ENCODE results near the gene SLAMF8. TPM values are rescaled to one million over a fixed set of nuclear protein-coding genes. Genes with fewer than 3 reads are reported as not detected.

SLAMF8 gene
- total RNA-seq, 1 experiment from 2014 or later, result not detected

DNA sequence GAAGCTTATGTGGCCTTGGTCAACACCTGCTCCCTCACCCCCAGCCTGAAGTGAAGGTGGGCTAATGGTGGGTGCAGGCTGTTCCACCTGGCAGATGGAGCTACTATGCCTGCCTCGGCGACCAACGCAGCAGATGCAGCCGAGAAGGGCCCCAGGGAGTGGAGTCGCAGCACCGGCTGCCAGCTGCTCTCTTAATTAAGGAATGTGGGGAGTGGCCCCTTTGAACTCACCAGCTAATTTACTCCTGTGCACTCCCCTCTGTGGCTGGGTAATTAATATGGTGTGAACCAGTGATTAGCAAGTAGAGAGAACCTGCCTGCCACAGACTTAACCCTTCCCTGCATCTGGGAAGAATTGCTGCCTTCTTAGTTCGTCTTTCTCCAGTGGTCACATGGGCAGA is 3.3 kb upstream of the SLAMF8 start:
- Histone ChIP-seq H2BK20ac (ENCODE audit: low read depth, low read length, poor library complexity, severe bottlenecking) (no peak overlapping the region), H2BK5ac (ENCODE audit: insufficient read length, low read length) (no peak overlapping the region), H3K23ac (ENCODE audit: insufficient read length, low read depth, low read length) (no peak overlapping the region), H4K20me1 (ENCODE audit: control insufficient read depth, insufficient read depth, insufficient read length) (no peaks in the 10 kb centered on the region), H3K79me2 (ENCODE audit: insufficient read depth, low read length) (no peaks in the 10 kb centered on the region), H3K9ac (ENCODE audit: extremely low read depth, insufficient read length, low read length) (no peak overlapping the region), H2BK12ac (ENCODE audit: insufficient read length, low read depth, low read length) (no peak overlapping the region), H3K4me2 (ENCODE audit: insufficient read depth, insufficient read length, low read length) (no peak overlapping the region), H3K56ac (ENCODE audit: insufficient read length, low read depth, low read length) (no peak overlapping the region), H3K14ac (ENCODE audit: insufficient read depth, low read length) (no peak overlapping the region; the same call in 1 of the 2 replicates), H4K5ac (ENCODE audit: insufficient read length, low read depth, low read length) (no peak overlapping the region), H4K8ac (replicated peaks; ENCODE audit: insufficient read length, low read depth, low read length) (no peak overlapping the region), H3T11ph (ENCODE audit: low read length) (no peak overlapping the region), H3K27me3 (ENCODE audit: insufficient read depth, low read length) (no peaks in the 10 kb centered on the region), H2BK120ac (ENCODE audit: low read depth, low read length, poor library complexity, severe bottlenecking) (no peak overlapping the region), H3K4me1 (ENCODE audit: insufficient read depth, low read length) (0 out of 2 replicates have a peak, but pooled peaks cover 2% of the 10 kb centered on the region), H3K18ac (ENCODE audit: insufficient read length, low read depth, low read length) (peak overlapping the region; percentile 22), H2AFZ (ENCODE audit: low read length) (no peak overlapping the region), H4K91ac (ENCODE audit: insufficient read length, low read depth, low read length) (no peak overlapping the region), H2BK15ac (ENCODE audit: low read depth, low read length) (no peak overlapping the region), H3K79me1 (ENCODE audit: insufficient read depth, low read depth, low read length, poor library complexity, severe bottlenecking) (no peaks in the 10 kb centered on the region), H3K27ac (ENCODE audit: insufficient read length, low read depth, low read length) (no peak overlapping the region), H3K4ac (ENCODE audit: low read depth, low read length) (no peak overlapping the region), H2AK5ac (ENCODE audit: insufficient read length, low read length) (no peak overlapping the region), H3K9me3 (ENCODE audit: control insufficient read depth, low read depth, low read length) (no peaks in the 10 kb centered on the region), H3K23me2 (ENCODE audit: insufficient read length, low read depth, low read length, poor library complexity, severe bottlenecking) (no peaks in the 10 kb centered on the region)
- no CpG with 5 or more reads among the region's 7 CpGs for WGBS (ENCODE audit: extremely low coverage, insufficient read length, low lambda C conversion rate)
- H3K36me3 Mint-ChIP-seq (ENCODE audit: insufficient read depth in 1 of 3, low read depth in 3 of 3), result no peaks in the 10 kb centered on the region
- no peak for DNase-seq
- H3K27me3 Mint-ChIP-seq (ENCODE audit: low read depth), result peaks cover 38% of the 10 kb centered on the region
- H3K4me3 Mint-ChIP-seq, result no peak overlapping the region
- TF ChIP-seq CTCF (conservative IDR thresholded peaks at IDR 0.05), result no peak
- no peaks in the 10 kb centered on the region for H3K9me3 Mint-ChIP-seq
- H3K27ac Mint-ChIP-seq, result peak overlapping the region in 1 of 3 experiments; percentile 69; a peak in 1 of 7 replicates
- H3K4me1 Mint-ChIP-seq, result peaks cover 10 to 12% of the 10 kb centered on the region in 2 experiments
